Adrenal gland (tissue), 5 donors: ENCODE measurements around the gene STPG1.

Experiments
- POLR2A ChIP-seq, 2 donors: fragments of 450-650 bp; IDR thresholded peaks; one replicate each; pipeline ENCODE4 v1.6.1; 2017; ENCODE audit warnings: antibody characterized with exemption in 2 of 2, mild to moderate bottlenecking in 2 of 2, moderate library complexity in 1 of 2
- TF ChIP-seq, protein P1 (sequence below), 6 experiments: fragments of 450-650 bp in 4 of 6; fragments of 200-600 bp in 2 of 6; sonication (generic) in 1 of 6; IDR thresholded peaks; 1 replicate in 5 of 6; 2 replicates in 1 of 6; pipeline versions ENCODE4 v1.5.1 to v1.8.0; 2016 to 2021; ENCODE audit warnings: antibody characterized with exemption in 6 of 6, mild to moderate bottlenecking in 2 of 6, moderate library complexity in 1 of 6
- donor health status: DM: no; HTN: no; CAD: no.

DNA sequence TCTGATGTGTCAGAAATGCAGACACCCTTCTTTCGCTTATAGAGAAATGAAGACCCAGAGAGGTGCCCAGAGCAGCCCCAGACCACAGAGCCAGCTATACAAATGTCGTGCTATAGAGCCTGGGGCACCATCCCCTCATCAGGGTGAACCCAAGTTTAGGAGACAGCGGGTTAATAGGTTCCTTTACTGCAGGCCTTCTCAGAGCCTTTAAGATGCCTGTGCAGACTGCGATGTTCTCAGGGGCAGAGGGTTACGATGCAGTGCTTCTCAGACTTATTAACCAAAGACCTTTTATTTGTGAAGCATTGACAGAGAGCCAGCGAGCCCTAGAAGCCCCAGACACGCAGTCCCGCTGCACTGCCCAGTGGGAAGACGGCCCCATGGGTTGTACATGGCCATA lies 46.9 kb downstream of the STPG1 start:
- TF ChIP-seq, protein P1, sequence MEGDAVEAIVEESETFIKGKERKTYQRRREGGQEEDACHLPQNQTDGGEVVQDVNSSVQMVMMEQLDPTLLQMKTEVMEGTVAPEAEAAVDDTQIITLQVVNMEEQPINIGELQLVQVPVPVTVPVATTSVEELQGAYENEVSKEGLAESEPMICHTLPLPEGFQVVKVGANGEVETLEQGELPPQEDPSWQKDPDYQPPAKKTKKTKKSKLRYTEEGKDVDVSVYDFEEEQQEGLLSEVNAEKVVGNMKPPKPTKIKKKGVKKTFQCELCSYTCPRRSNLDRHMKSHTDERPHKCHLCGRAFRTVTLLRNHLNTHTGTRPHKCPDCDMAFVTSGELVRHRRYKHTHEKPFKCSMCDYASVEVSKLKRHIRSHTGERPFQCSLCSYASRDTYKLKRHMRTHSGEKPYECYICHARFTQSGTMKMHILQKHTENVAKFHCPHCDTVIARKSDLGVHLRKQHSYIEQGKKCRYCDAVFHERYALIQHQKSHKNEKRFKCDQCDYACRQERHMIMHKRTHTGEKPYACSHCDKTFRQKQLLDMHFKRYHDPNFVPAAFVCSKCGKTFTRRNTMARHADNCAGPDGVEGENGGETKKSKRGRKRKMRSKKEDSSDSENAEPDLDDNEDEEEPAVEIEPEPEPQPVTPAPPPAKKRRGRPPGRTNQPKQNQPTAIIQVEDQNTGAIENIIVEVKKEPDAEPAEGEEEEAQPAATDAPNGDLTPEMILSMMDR (IDR thresholded peaks at IDR 0.05) = no peak
- TF ChIP-seq POLR2A (IDR thresholded peaks at IDR 0.05) = no peak
